GM12878 (cell line): ENCODE data around the gene MAD1L1. TPM values are rescaled to one million over a fixed set of nuclear protein-coding genes. Genes with fewer than 3 reads are reported as not detected.

Source experiments
- ATAC-seq: fragments of 200-7000 bp; cut with Tn5 transposase; 3 replicates; pipeline ENCODE4 v1.9.1; 2020; ENCODE audit warnings: mild to moderate bottlenecking, moderate library complexity
- BruUV-seq: library from RNA; stranded (reverse); fragments of 400-500 nt; replicated peaks from 2 replicates; lab custom pipeline; 2021; lab: Mats Ljungman, UMichigan
- CTCF ChIA-PET: fragments of 300-600 bp; sonication (Branson Sonifier 250); formaldehyde crosslinking; extraction: SDS; loops from one replicate; lab custom pipeline; 2021; ENCODE audit warnings: inconsistent platforms; lab: Yijun Ruan, JAX
- POLR2A ChIA-PET: fragments of 350-600 bp; formaldehyde crosslinking; extraction: SDS; loops from one replicate; lab custom pipeline; 2021; ENCODE audit warnings: inconsistent platforms; lab: Charles Lee
- RAD21 ChIA-PET: fragments of 300-600 bp; sonication (Branson Sonifier 250); formaldehyde crosslinking; loops from one replicate; lab custom pipeline; 2023; ENCODE audit warnings: antibody characterized with exemption; ENCODE audit not compliant: unreplicated experiment; lab: Charles Lee
- SMC1A ChIA-PET: fragments of 300-600 bp; sonication (Branson Sonifier 250); formaldehyde crosslinking; loops from one replicate; lab custom pipeline; 2023; ENCODE audit not compliant: unreplicated experiment, uncharacterized antibody; lab: Charles Lee
- DNase-seq: peaks from one replicate; pipeline ENCODE4 v3.0.0-alpha.2; 2011; ENCODE audit warnings: low read depth, low spot score
- FAIRE-seq: peaks from 3 replicates; lab custom pipeline; 2011; peaks lifted over from hg19 to GRCh38; lab: Jason Lieb, UNC
- H2AFZ ChIP-seq: 2 replicates; pipeline ENCODE4 v1.6.0; 2011; ENCODE audit warnings: low read depth, low read length, control low read depth; ENCODE audit not compliant: control insufficient read depth
- H3K27ac ChIP-seq: 2 replicates; pipeline ENCODE4 v1.5.1; 2011; ENCODE audit warnings: control low read depth; ENCODE audit not compliant: control insufficient read depth, insufficient read depth
- H3K27me3 ChIP-seq, 2 experiments: replicated peaks in 1 of 2; 2 replicates each; pipeline versions ENCODE4 v1.6.0 to v1.6.1; 2011; ENCODE audit warnings: low read length in 1 of 2; ENCODE audit not compliant: control insufficient read depth in 2 of 2, insufficient read depth in 2 of 2
- H3K36me3 ChIP-seq, 2 experiments: 2 replicates each; pipeline ENCODE4 v1.5.1; 2011; ENCODE audit warnings: low read length in 1 of 2; ENCODE audit not compliant: control insufficient read depth in 2 of 2, insufficient read depth in 2 of 2
- H3K4me1 ChIP-seq: 2 replicates; pipeline ENCODE4 v1.6.1; 2011; ENCODE audit warnings: mild to moderate bottlenecking, low read length, moderate library complexity, mixed read lengths; ENCODE audit not compliant: control insufficient read depth, insufficient read depth
- H3K4me2 ChIP-seq: 2 replicates; pipeline ENCODE4 v1.6.0; 2011; ENCODE audit warnings: control low read depth; ENCODE audit not compliant: control insufficient read depth, insufficient read depth
- H3K4me3 ChIP-seq: fragments of 200-600 bp; sonication (generic); 2 replicates; pipeline ENCODE4 v1.5.1; 2016
- H3K79me2 ChIP-seq: 2 replicates; pipeline ENCODE4 v1.6.0; 2011; ENCODE audit warnings: low read length; ENCODE audit not compliant: control insufficient read depth, insufficient read depth
- H3K9ac ChIP-seq: 2 replicates; pipeline ENCODE4 v1.8.0; 2011; ENCODE audit warnings: low read length, control low read depth, mixed read lengths; ENCODE audit not compliant: control insufficient read depth, insufficient read depth
- H3K9me3 ChIP-seq: replicated peaks from 3 replicates; pipeline ENCODE4 v1.5.1; 2011; ENCODE audit warnings: mild to moderate bottlenecking, low read length; ENCODE audit not compliant: control insufficient read depth, insufficient read depth
- H4K20me1 ChIP-seq: 2 replicates; pipeline ENCODE4 v1.6.0; 2011; ENCODE audit not compliant: control insufficient read depth, insufficient read depth
- BCL11A ChIP-seq: IDR thresholded peaks from 2 replicates; pipeline ENCODE4 v1.6.1; 2011; ENCODE audit warnings: low read depth, low read length
- BHLHE40 ChIP-seq, 2 experiments: fragments of 450-650 bp in 1 of 2; IDR thresholded peaks; 2 replicates each; pipeline ENCODE4 v1.6.1; 2011 to 2017; ENCODE audit warnings: low read depth in 2 of 2, borderline replicate concordance in 1 of 2, improper control_type of control experiment in 1 of 2, low read length in 1 of 2, mild to moderate bottlenecking in 1 of 2
- EED ChIP-seq: sonication (generic); IDR thresholded peaks from 2 replicates; pipeline ENCODE4 v1.6.1; 2016; ENCODE audit warnings: antibody characterized with exemption, low read depth
- MAX ChIP-seq: IDR thresholded peaks from 2 replicates; pipeline ENCODE4 v1.6.1; 2012; ENCODE audit warnings: low read depth, low read length, improper control_type of control experiment
- MEF2A ChIP-seq: IDR thresholded peaks from 2 replicates; pipeline ENCODE4 v1.6.1; 2011; ENCODE audit warnings: low read depth, mild to moderate bottlenecking, low read length, moderate library complexity; ENCODE audit not compliant: insufficient read depth
- PKNOX1 ChIP-seq: fragments of 450-650 bp; IDR thresholded peaks from 2 replicates; pipeline ENCODE4 v1.6.1; 2016; ENCODE audit warnings: mild to moderate bottlenecking
- SRF ChIP-seq, 2 experiments: IDR thresholded peaks; 2 replicates each; pipeline ENCODE4 v1.6.1; 2011; ENCODE audit warnings: low read depth in 2 of 2, low read length in 2 of 2, mild to moderate bottlenecking in 1 of 2, moderate library complexity in 1 of 2
- WRNIP1 ChIP-seq: IDR thresholded peaks from 2 replicates; pipeline ENCODE4 v1.6.1; 2011; ENCODE audit warnings: low read depth, low read length, improper control_type of control experiment, borderline replicate concordance
- ZNF24 ChIP-seq: fragments of 450-650 bp; IDR thresholded peaks from 2 replicates; pipeline ENCODE4 v1.6.1; 2017; ENCODE audit warnings: antibody characterized with exemption, mild to moderate bottlenecking
- ZNF687 ChIP-seq: fragments of 450-650 bp; IDR thresholded peaks from 2 replicates; pipeline ENCODE4 v1.6.1; 2017; ENCODE audit warnings: mild to moderate bottlenecking, moderate library complexity
- ZSCAN29 ChIP-seq: fragments of 450-650 bp; IDR thresholded peaks from 2 replicates; pipeline ENCODE4 v1.6.1; 2017; ENCODE audit warnings: mild to moderate bottlenecking, moderate library complexity
- whole genome bisulfite sequencing: methylation state at CpG from one replicate; pipeline ENCODE4 v1.1.6; 2016; ENCODE audit warnings: low lambda C conversion rate; ENCODE audit not compliant: insufficient replicate concordance, insufficient coverage; ENCODE audit errors: missing lambda C conversion rate; 5-methylcytosine and 5-hydroxymethylcytosine counted together
- in situ Hi-C: fragments of 300-500 bp; cut with MboI; formaldehyde crosslinking; loops from 9 replicates; pipeline ENCODE4 v1.14.3; 2018; ENCODE audit warnings: mixed read lengths
- intact Hi-C: fragments of 100-400 bp; cut with micrococcal nuclease; formaldehyde crosslinking; loops from one replicate; pipeline ENCODE4 v1.14.2; 2022; ENCODE audit not compliant: unreplicated experiment
- polyA plus RNA-seq, 11 experiments: library from polyadenylated mRNA; depleted of rRNA in 4 of 11; unstranded in 6 of 11; stranded (reverse) in 5 of 11; fragments of >200 nt; fragmentation: Nextera tagmentation in 4 of 11; fragmentation: Illumina TruSeq in 1 of 11; extraction: Ambion mirVana in 4 of 11; extraction: Trizol in 1 of 11; gene quantifications; 1 replicate in 1 of 11; 2 replicates in 10 of 11; pipeline versions ENCODE4 v1.2.1 to v1.2.3, GENCODE V29; 2011 to 2016; ENCODE audit warnings: inconsistent platforms in 2 of 11, missing spikeins in 2 of 11, low read depth in 1 of 11
- total RNA-seq, 4 experiments: library from RNA; depleted of rRNA in 3 of 4; stranded (reverse); fragments of >200 nt in 3 of 4; fragmentation: Illumina TruSeq in 1 of 4; extraction: Trizol in 1 of 4; gene quantifications; 2 replicates each; pipeline versions ENCODE4 v1.2.1 to v1.2.3, GENCODE V29; 2013 to 2021

Gene MAD1L1
- total and polyA plus RNA-seq, 10 of the 15 experiments (the other 5 are each of a cell fraction or from before 2014, with no cell fraction given), result 2.2 to 76.8 (median 38.3) TPM

DNA sequence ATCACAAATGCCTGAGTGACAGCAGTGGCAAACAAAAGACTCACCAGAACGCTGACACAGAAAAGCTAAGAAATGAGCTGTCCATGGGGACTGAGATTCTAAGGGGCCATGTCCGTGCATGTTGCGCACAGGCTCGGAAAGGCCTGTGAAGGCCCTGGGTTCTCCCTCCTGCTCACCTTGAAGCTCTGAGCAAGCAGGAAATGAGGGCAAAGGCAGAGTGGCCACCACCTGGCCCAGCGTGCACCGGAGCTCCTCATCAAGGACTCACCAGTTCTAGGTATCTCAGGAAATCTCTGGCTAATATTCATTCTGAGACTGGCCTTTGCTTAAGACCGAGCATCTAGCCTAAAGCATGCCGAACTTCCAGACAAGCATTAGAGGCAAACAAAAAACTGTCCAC lies 52.7 kb downstream of the MAD1L1 start:
- intact Hi-C loops, result loop anchor here (1.0 to 5.0 kb wide), 2 partner anchors 12 to 68 kb away; no protein-coding TSS in a partner anchor
- no peaks in the 10 kb centered on the region for H4K20me1 ChIP-seq
- ChIA-PET CTCF (interaction anchor here (1.1 to 2.9 kb wide), 2 partner anchors 29 to 80 kb away, joined by 4 to 14 read pairs; no protein-coding TSS in a partner anchor), POLR2A (interaction anchor here (1.7 kb wide), 1 partner anchor 11 kb away, joined by 4 read pairs; no protein-coding TSS in a partner anchor), SMC1A (interaction anchor here (1.1 to 4.5 kb wide), 5 partner anchors 9 to 81 kb away, joined by 4 to 56 read pairs (median 11); no protein-coding TSS in a partner anchor), RAD21 (interaction anchor here (0.9 to 3.7 kb wide), 3 partner anchors 14 to 80 kb away, joined by 3 to 57 read pairs (median 4); no protein-coding TSS in a partner anchor)
- WGBS, result 88% methylated on average over 8 of the region's 8 CpGs
- peaks cover 8% of the 10 kb centered on the region for H3K4me1 ChIP-seq
- no TSS peak for BruUV-seq
- DNase-seq, result no peak
- H3K79me2 ChIP-seq, result no peaks in the 10 kb centered on the region
- no peak overlapping the region for H3K27ac ChIP-seq
- no peak for ATAC-seq
- TF ChIP-seq BCL11A (no peak), ZNF687 (peak; percentile 34; the same call in 1 of the 2 replicates), MEF2A (no peak), MAX (no peak), ZSCAN29 (no peak), EED (no peak), BHLHE40 (IDR thresholded peaks at IDR 0.05; ENCODE audit: borderline replicate concordance in 1 of 2, low read depth in 2 of 2, low read length in 1 of 2) (no peak), WRNIP1 (no peak), ZNF24 (no peak), SRF (IDR thresholded peaks at IDR 0.05; ENCODE audit: low read depth in 2 of 2, low read length in 2 of 2) (no peak), PKNOX1 (peak; percentile 36; the same call in 1 of the 2 replicates)
- no peak for FAIRE-seq
- no peak overlapping the region for H3K4me2 ChIP-seq
- no peaks in the 10 kb centered on the region; the same call in 1 of the 3 replicates for H3K9me3 ChIP-seq
- no peak overlapping the region for H3K4me3 ChIP-seq
- no peak overlapping the region for H2AFZ ChIP-seq
- no peak overlapping the region for H3K9ac ChIP-seq
- H3K36me3 ChIP-seq, result peaks cover 0 to 3% of the 10 kb centered on the region in 2 experiments; a peak in 3 of 4 replicates
- in situ Hi-C loops, result no loop called here
- H3K27me3 ChIP-seq, result no peaks in the 10 kb centered on the region
